NB4 (cell line): ENCODE measurements around the gene HYAL3.

Experiments used
- MYC ChIP-seq: IDR thresholded peaks from 2 replicates; pipeline ENCODE4 v1.6.1; 2011; ENCODE audit warnings: low read depth, low read length
- POLR2A ChIP-seq: IDR thresholded peaks from 2 replicates; pipeline ENCODE4 v1.6.1; 2011; ENCODE audit warnings: mild to moderate bottlenecking; ENCODE audit not compliant: insufficient read length; ENCODE audit errors: extremely low read depth
- TF ChIP-seq, protein P1 (sequence below): IDR thresholded peaks from one replicate; pipeline ENCODE4 v1.5.1; 2012; ENCODE audit warnings: low read depth, low read length
- TF ChIP-seq, protein P2 (sequence below): IDR thresholded peaks from 2 replicates; pipeline ENCODE4 v1.6.1; 2011; ENCODE audit warnings: low read depth, low read length

DNA sequence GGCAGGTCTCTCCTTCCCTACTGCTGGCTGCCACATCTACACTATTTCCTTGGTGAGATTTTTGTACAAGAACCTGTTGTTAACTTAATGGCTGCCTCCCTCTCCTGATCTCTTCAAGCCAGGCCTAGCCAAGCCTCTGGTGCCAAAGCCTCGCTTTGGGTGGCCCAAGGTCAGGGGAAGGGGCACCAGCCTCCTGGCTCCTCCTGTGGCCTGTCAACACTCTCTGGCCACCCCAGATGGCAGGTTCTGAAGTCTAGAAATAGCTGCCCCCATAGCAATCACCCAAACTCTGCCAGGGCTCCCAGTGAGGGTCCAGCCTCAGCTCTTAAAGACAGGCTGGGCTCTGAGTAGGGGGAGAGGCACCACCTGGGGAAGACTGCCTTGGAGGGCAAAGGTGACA lies 11.9 kb downstream of the HYAL3 start:
- no peak for TF ChIP-seq POLR2A
- TF ChIP-seq, protein P1, sequence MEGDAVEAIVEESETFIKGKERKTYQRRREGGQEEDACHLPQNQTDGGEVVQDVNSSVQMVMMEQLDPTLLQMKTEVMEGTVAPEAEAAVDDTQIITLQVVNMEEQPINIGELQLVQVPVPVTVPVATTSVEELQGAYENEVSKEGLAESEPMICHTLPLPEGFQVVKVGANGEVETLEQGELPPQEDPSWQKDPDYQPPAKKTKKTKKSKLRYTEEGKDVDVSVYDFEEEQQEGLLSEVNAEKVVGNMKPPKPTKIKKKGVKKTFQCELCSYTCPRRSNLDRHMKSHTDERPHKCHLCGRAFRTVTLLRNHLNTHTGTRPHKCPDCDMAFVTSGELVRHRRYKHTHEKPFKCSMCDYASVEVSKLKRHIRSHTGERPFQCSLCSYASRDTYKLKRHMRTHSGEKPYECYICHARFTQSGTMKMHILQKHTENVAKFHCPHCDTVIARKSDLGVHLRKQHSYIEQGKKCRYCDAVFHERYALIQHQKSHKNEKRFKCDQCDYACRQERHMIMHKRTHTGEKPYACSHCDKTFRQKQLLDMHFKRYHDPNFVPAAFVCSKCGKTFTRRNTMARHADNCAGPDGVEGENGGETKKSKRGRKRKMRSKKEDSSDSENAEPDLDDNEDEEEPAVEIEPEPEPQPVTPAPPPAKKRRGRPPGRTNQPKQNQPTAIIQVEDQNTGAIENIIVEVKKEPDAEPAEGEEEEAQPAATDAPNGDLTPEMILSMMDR = no peak
- TF ChIP-seq, protein P2, sequence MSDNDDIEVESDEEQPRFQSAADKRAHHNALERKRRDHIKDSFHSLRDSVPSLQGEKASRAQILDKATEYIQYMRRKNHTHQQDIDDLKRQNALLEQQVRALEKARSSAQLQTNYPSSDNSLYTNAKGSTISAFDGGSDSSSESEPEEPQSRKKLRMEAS = no peak
- TF ChIP-seq MYC = no peak
